NCI-H146 treated with DMSO at 0.1 percent for 48 hours (cell line): Measurements from ENCODE around the gene NEU2.

ENCODE experiments used
- DNase-seq: peaks from one replicate; lab custom pipeline; 2025; ENCODE audit not compliant: unreplicated experiment; lab: John Stamatoyannopoulos, UW

The NEU2 gene

DNA sequence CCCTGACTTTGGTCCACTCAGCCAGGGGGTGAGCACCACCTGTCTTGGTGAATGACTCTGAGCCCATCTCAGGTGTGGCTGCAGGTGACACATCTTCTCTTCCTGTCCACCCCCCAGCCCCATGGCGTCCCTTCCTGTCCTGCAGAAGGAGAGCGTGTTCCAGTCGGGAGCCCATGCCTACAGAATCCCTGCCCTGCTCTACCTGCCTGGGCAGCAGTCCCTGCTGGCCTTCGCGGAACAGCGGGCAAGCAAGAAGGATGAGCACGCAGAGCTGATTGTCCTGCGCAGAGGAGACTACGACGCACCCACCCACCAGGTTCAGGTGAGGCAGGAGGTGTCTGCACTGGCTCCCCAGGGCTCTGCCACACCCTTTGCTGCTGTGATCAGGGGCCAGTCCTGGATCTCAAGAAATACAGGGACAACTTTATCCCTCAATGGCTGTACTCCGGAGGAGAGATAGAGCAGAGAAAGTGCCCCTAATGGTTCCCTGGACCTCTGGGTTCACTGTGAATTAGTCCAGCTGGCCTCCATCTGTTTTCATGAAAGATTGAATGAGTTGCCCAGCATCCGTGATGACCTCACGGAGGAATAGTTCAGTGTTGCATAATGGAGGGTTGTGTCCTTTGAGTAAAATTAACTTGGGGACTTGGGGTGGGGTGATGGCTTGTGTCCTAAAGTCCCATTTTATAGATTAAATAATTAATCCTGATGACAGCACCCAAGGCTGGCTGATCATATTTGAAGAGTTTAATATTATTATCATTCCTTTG lies at the start of gene NEU2:
TSS of gene NEU2 (plus strand) at position 122 of the 770 bp plus-strand sequence. CDS start at position 122, 0 bp downstream.
- DNase-seq = no peak

GRCh38 chr2:232982926-232983668 lies 49.4 kb upstream of the NEU2 start:
- no peak for DNase-seq

DNA sequence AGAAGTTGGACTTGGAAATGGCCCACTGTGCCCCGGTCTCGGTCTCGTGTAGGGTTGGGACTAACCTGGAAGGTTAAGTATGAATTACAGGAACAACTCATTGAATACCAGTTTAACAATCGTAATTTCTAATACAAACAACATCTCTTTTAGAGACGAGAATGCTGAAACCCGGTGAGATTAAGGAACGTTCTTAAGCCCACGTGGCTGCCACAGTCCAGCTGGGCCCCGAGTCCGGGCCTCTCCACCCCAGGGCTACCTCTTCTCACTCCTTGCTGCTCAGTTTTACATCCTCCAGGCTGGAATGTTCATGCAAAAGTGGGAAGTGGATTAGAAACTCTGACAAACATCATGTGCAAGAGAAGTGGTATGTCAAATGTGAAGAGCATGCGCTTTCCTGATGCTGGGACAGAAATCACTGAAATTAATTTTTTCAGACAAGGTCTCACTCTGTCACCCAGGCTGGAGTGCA lies 48.8 kb upstream of the NEU2 start:
- no peak for DNase-seq

GRCh38 chr2:232984451-232985207 lies 47.8 kb upstream of the NEU2 start:
- no peak for DNase-seq

DNA sequence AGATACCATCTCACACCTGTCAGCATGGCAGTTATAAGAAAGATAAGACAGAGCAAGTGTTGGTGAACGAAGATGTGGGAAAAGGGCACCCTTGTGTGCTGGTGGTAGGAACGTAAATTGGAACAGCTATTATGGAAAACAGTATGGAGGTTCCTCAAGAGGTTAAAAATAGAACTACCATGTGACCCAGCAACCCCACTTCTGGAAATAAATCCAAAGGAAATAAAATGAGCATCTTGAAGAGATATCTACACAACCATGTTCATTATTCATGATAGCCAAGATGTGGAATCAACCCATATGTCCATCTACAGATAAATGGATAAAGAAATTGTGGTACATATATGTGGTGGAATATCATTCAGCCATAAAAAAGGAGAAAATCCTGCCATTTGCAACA lies 46.3 kb upstream of the NEU2 start:
- DNase-seq = no peak

DNA sequence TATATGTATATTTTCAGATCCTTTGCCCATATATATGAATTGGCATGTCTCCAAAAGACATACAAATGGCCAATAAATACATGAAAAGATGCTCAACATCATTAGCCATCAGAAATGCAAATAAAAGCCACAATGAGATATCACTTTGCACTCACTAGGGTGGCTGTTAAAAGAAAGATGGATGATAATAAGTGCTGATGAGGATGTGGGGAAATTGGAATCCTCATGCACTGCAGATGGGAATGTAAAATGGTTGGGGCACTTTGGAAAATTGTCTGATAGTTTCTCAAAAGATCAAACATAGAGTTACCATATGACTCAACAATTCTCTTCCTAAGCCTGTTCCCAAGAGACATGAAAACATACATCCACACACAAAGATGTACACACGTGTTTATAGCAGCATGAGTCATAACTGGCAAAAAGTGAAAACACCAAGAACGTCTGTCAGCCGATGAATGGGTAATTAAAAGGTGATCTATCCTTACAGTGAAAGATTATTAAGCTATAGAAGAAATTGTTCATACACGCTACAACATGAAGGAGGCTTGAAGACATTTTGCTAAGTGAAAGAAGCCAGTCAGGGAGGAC lies 39.1 kb upstream of the NEU2 start:
- DNase-seq = no peak

DNA sequence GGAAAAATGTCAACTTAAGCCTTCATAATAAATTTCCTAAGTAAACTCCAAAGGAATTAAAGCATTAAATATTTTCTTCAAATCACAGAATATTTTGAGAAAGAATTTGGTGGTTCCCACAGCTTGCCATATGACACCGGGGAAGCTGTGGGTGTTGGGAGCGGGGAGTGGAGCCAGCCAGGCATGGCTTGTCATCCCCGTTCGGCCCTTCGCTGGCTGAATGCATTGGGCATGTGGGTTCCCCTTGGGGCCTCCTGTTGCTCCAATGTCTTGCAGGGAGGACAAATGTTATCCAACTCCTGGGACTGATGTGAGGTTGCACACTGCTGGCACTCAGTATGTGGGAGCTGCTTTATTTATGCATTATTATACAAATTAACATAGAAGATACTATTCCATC lies 38.0 kb upstream of the NEU2 start:
- DNase-seq = no peak

- DNase-seq = no peak
Observed at GRCh38 chr2:232997749-232998665, 34.5 kb upstream of the NEU2 start.

DNA sequence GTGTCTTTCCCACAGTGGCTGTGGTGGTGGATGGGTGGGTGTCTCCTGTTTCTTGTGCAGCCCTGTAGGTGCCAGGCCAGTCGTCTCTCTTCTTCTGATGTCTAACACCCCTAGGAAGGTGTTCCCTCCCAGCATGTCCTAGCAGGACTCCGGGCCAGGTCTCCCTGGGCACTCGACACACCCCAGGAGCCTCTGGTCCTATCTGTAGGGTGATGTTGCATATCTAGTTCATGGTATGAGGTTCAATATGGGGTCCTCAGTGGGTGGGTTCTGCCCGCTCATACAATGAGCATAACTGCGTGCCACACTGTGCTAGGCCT lies 33.8 kb upstream of the NEU2 start:
- DNase-seq = no peak

- no peak for DNase-seq
Observed at GRCh38 chr2:232999354-232999753, 33.1 kb upstream of the NEU2 start.

GRCh38 chr2:233000886-233001750 lies 31.4 kb upstream of the NEU2 start:
- DNase-seq = no peak

- DNase-seq = no peak
Observed at GRCh38 chr2:233002829-233003657, 29.4 kb upstream of the NEU2 start.

DNA sequence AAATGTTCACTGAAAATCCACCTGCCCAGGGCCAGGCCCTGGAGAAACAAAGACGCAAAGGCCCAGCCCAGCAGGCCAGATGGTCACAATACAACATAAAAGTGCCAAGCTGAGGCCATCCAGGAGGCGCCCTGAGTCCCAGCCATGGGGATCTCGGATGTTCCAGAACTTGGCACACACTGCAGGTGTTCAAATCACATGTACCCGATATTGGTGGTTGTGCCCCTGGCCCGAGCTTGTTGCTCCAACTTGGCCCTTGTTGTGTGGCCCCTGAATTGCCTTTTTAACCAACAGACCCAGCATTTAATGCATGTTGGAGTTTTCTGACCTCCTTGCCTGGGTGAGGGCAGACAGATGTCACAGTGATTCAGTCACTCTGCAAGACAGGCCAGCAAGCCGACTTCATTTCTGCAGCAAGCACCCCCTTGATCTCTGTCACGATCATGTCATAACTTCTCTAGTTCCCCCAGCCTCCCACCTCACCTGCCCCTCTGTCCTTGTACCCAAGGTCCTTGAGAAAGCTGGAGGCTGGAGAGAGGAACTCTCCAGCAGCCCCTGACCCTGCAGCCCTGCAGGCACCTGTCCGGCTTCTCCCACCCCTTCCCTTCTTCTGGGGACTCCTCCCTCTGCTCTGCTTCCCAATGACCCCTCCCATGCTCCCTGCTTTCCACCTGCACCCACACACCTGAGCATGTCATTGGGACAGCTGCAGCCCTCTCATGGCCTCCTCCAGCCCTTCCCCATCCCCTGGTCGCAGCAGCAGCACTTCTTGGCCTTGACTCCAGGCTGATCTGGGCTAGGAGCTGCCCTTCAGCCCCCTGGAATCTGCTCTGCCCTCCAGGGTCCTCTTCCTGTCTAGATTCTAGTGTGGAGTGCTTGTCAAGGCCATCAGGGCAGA lies 28.6 kb upstream of the NEU2 start:
- no peak for DNase-seq

DNA sequence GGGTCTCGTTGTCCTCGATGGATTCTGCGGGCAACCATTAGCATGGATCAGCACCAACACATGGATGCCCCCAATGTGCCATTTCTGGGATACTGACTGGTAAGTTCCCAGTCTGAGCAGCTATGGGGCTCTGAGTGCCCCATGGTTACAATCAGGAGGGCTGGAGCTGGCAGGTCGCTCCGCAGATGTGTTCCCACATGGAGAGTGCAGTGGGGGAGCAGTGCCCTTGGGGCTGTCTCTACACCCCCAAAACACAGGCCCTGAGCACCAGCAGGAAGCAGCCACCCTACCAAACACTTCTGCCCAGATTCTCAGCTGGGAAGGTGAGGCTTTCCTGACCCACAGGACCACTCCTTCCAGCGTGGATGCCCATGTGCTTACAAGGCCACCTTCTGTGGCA lies 27.4 kb upstream of the NEU2 start:
- DNase-seq = no peak

GRCh38 chr2:233006648-233007047 lies 25.8 kb upstream of the NEU2 start:
- no peak for DNase-seq

GRCh38 chr2:233007270-233007669 lies 25.2 kb upstream of the NEU2 start:
- DNase-seq = no peak

DNA sequence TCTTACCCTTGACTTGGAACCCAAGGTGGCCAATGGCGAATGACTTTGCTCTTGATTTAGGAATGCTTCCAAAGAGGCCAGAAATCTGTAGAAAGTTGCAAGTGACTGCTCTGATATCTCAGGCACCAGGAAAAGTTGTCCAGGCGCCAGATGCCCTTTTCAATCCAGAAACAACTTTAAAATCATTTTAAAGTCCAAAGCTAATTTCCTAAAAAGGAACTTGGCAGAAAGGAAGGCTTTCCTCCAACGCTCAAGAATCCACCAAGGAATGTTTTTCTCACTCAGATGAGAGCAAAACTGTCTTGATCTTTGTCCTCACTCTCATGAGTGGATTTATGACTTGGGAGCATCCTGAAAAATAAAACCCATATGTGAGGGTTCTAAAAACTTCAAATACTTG lies 24.7 kb upstream of the NEU2 start:
- no peak for DNase-seq

GRCh38 chr2:233009661-233010060 lies 22.8 kb upstream of the NEU2 start:
- no peak for DNase-seq
